HG03108 (cell line): ENCODE data around the gene DCC.

Experiments
- ATAC-seq: cut with Tn5 transposase; IDR thresholded peaks from one replicate; pipeline ENCODE4 v1.9.1; 2021; ENCODE audit warnings: moderate library complexity; ENCODE audit not compliant: unreplicated experiment

DCC gene

GRCh38 chr18:53324353-53324752 lies 984.4 kb downstream of the DCC start:
- no peak for ATAC-seq

- no peak for ATAC-seq
Observed at GRCh38 chr18:53360501-53361443, 1020.8 kb downstream of the DCC start.

- no peak for ATAC-seq
Observed at GRCh38 chr18:53375621-53376020, 1035.6 kb downstream of the DCC start.

- ATAC-seq = no peak
Observed at GRCh38 chr18:53380063-53380639, 1040.2 kb downstream of the DCC start.

GRCh38 chr18:53382870-53383269 lies 1042.9 kb downstream of the DCC start:
- ATAC-seq = no peak

GRCh38 chr18:53385889-53386288 lies 1045.9 kb downstream of the DCC start:
- no peak for ATAC-seq

GRCh38 chr18:53387581-53387980 lies 1047.6 kb downstream of the DCC start:
- ATAC-seq = no peak

GRCh38 chr18:53402670-53403069 lies 1062.7 kb downstream of the DCC start:
- no peak for ATAC-seq

- no peak for ATAC-seq
Observed at GRCh38 chr18:53408271-53408670, 1068.3 kb downstream of the DCC start.

GRCh38 chr18:53411511-53411910 lies 1071.5 kb downstream of the DCC start:
- ATAC-seq = no peak

- ATAC-seq = no peak
Observed at GRCh38 chr18:53417003-53417402, 1077.0 kb downstream of the DCC start.

- ATAC-seq = no peak
Observed at GRCh38 chr18:53421869-53422268, 1081.9 kb downstream of the DCC start.

- no peak for ATAC-seq
Observed at GRCh38 chr18:53422896-53423295, 1082.9 kb downstream of the DCC start.

- no peak for ATAC-seq
Observed at GRCh38 chr18:53426666-53427184, 1086.7 kb downstream of the DCC start.

GRCh38 chr18:53441761-53442414 lies 1101.9 kb downstream of the DCC start:
- ATAC-seq = no peak

- no peak for ATAC-seq
Observed at GRCh38 chr18:53442415-53442783, 1102.4 kb downstream of the DCC start.

- no peak for ATAC-seq
Observed at GRCh38 chr18:53443336-53443735, 1103.3 kb downstream of the DCC start.

GRCh38 chr18:53443831-53444230 lies 1103.8 kb downstream of the DCC start:
- ATAC-seq = no peak

- ATAC-seq = no peak
Observed at GRCh38 chr18:53451902-53452301, 1111.9 kb downstream of the DCC start.

- ATAC-seq = no peak
Observed at GRCh38 chr18:53457068-53457467, 1117.1 kb downstream of the DCC start.

GRCh38 chr18:53458268-53458667 lies 1118.3 kb downstream of the DCC start:
- no peak for ATAC-seq
